Ovary (tissue), 3 donors: Measurements from ENCODE around the gene RGS6.

ENCODE experiments used
- EP300 ChIP-seq: sonication (generic); formaldehyde crosslinking; IDR thresholded peaks from one replicate; pipeline ENCODE4 v1.6.1; 2017; ENCODE audit warnings: antibody characterized with exemption
- POLR2A ChIP-seq: fragments of 450-650 bp; IDR thresholded peaks from one replicate; pipeline ENCODE4 v1.6.1; 2017; ENCODE audit warnings: antibody characterized with exemption, mild to moderate bottlenecking, moderate library complexity
- TF ChIP-seq, protein P1 (sequence below), 3 donors: fragments of 450-650 bp in 2 of 3; fragments of 200-600 bp in 1 of 3; IDR thresholded peaks; one replicate each; pipeline versions ENCODE4 v1.5.1 to v1.8.0; 2016 to 2022; ENCODE audit warnings: antibody characterized with exemption in 3 of 3, mild to moderate bottlenecking in 1 of 3
- donor health status: DM: no; HTN: no; CAD: no.

DNA sequence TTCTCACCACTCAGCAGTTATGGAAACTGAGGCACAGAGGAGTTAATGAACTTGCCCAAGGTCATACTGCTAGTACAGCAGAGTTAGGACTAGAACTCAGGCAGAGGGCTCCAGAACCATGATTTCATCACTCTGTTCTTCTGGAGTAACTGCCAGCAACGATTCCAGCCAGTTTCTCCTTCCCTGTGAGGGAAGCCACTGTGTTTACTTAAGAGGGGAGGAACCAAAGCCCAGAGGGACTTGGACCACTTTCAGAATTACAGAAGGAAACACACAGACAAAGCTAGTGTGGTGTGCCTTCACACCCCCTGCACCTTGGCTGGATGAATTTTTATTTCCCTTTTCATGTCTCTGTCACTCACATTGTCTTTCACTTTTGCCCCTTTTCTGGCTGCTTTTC is 563.4 kb downstream of the RGS6 start:
- TF ChIP-seq POLR2A (no peak), EP300 (no peak)
- TF ChIP-seq, protein P1, sequence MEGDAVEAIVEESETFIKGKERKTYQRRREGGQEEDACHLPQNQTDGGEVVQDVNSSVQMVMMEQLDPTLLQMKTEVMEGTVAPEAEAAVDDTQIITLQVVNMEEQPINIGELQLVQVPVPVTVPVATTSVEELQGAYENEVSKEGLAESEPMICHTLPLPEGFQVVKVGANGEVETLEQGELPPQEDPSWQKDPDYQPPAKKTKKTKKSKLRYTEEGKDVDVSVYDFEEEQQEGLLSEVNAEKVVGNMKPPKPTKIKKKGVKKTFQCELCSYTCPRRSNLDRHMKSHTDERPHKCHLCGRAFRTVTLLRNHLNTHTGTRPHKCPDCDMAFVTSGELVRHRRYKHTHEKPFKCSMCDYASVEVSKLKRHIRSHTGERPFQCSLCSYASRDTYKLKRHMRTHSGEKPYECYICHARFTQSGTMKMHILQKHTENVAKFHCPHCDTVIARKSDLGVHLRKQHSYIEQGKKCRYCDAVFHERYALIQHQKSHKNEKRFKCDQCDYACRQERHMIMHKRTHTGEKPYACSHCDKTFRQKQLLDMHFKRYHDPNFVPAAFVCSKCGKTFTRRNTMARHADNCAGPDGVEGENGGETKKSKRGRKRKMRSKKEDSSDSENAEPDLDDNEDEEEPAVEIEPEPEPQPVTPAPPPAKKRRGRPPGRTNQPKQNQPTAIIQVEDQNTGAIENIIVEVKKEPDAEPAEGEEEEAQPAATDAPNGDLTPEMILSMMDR (IDR thresholded peaks at IDR 0.05): no peak
